B cell (primary cell): ENCODE data around the gene DYNC1I1. TPM values are rescaled to one million over a fixed set of nuclear protein-coding genes. Genes with fewer than 3 reads are reported as not detected.

Source experiments
- ATAC-seq: fragments of 200-7000 bp; cut with Tn5 transposase; one replicate; pipeline ENCODE4 v1.10.0; 2021; ENCODE audit warnings: low read depth, mild to moderate bottlenecking, moderate number of reproducible peaks, moderate library complexity
- CTCF ChIA-PET: fragments of 350-600 bp; sonication (Branson Sonifier 250); formaldehyde crosslinking; loops from one replicate; lab custom pipeline; 2021; ENCODE audit warnings: antibody characterized with exemption, inconsistent platforms; lab: Charles Lee
- POLR2A ChIA-PET: fragments of 350-600 bp; sonication (Branson Sonifier 250); formaldehyde crosslinking; loops from one replicate; lab custom pipeline; 2021; ENCODE audit warnings: antibody characterized with exemption; lab: Charles Lee
- DNase-seq: peaks from one replicate; pipeline ENCODE4 v3.0.0; 2013
- H2AFZ ChIP-seq: 2 replicates; pipeline ENCODE4 v1.6.1; 2012; ENCODE audit warnings: mild to moderate bottlenecking, low read depth, low read length; ENCODE audit not compliant: insufficient read depth, poor library complexity, severe bottlenecking
- H3K27ac ChIP-seq, 2 donors: 1 replicate in 1 of 2; 2 replicates in 1 of 2; pipeline ENCODE4 v1.5.1; 2012 to 2013; ENCODE audit warnings: low read length in 2 of 2, mild to moderate bottlenecking in 2 of 2, moderate library complexity in 1 of 2
- H3K27me3 ChIP-seq, 4 experiments: fragments of 200-600 bp in 1 of 4; sonication (generic) in 1 of 4; replicated peaks in 1 of 4; 1 replicate in 2 of 4; 2 replicates in 2 of 4; pipeline versions ENCODE4 v1.6.1 to v1.7.0; 2013 to 2016; ENCODE audit warnings: low read length in 3 of 4, mild to moderate bottlenecking in 2 of 4, mixed read lengths in 1 of 4, moderate library complexity in 1 of 4; ENCODE audit not compliant: insufficient read depth in 4 of 4, control insufficient read depth in 3 of 4; ENCODE audit errors: control extremely low read depth in 1 of 4
- H3K36me3 ChIP-seq, 2 experiments: replicated peaks in 1 of 2; 1 replicate in 1 of 2; 2 replicates in 1 of 2; pipeline versions ENCODE4 v1.6.1 to v1.7.1; 2013; ENCODE audit warnings: low read length in 1 of 2; ENCODE audit not compliant: insufficient read depth in 2 of 2, control insufficient read depth in 1 of 2; ENCODE audit errors: control extremely low read depth in 1 of 2, extremely low read depth in 1 of 2
- H3K4me1 ChIP-seq, 2 donors: fragments of 200-600 bp in 1 of 2; sonication (generic) in 1 of 2; 1 replicate in 1 of 2; 2 replicates in 1 of 2; pipeline versions ENCODE4 v1.5.1 to v1.6.1; 2013 to 2017; ENCODE audit warnings: low read length in 2 of 2; ENCODE audit not compliant: control insufficient read depth in 2 of 2, insufficient read depth in 2 of 2
- H3K4me2 ChIP-seq: replicated peaks from 2 replicates; pipeline ENCODE3; 2012; ENCODE audit warnings: mild to moderate bottlenecking, low read depth, low read length; ENCODE audit not compliant: poor library complexity, severe bottlenecking
- H3K4me3 ChIP-seq, 5 experiments: fragments of 200-600 bp in 1 of 5; sonication (generic) in 1 of 5; 1 replicate in 3 of 5; 2 replicates in 2 of 5; pipeline versions ENCODE4 v1.5.1 to v1.7.0; 2011 to 2016; ENCODE audit warnings: low read length in 4 of 5, mild to moderate bottlenecking in 4 of 5, low read depth in 2 of 5, control low read depth in 1 of 5, moderate library complexity in 1 of 5; ENCODE audit not compliant: insufficient read depth in 1 of 5; ENCODE audit errors: control extremely low read depth in 1 of 5, extremely low read depth in 1 of 5
- H3K79me2 ChIP-seq: fragments of 200-600 bp; sonication (generic); one replicate; pipeline ENCODE4 v1.6.0; 2016; ENCODE audit warnings: low read length; ENCODE audit not compliant: control insufficient read depth, insufficient read depth
- H3K9ac ChIP-seq: fragments of 200-600 bp; sonication (generic); 2 replicates; pipeline ENCODE4 v1.6.1; 2017; ENCODE audit warnings: mild to moderate bottlenecking, low read length, moderate library complexity
- H3K9me3 ChIP-seq, 3 donors: one replicate each; pipeline versions ENCODE4 v1.6.1 to v1.7.1; 2013; ENCODE audit warnings: low read length in 2 of 3; ENCODE audit not compliant: control insufficient read depth in 2 of 3, insufficient read depth in 1 of 3; ENCODE audit errors: control extremely low read depth in 1 of 3
- H4K20me1 ChIP-seq: 2 replicates; pipeline ENCODE4 v1.6.0; 2012; ENCODE audit warnings: mild to moderate bottlenecking, low read length; ENCODE audit not compliant: insufficient read depth, control insufficient read depth, poor library complexity, severe bottlenecking
- H3K27ac Mint-ChIP-seq: one replicate; pipeline ENCODE4 v1.8.0; 2021; ENCODE audit warnings: mixed read lengths
- H3K27me3 Mint-ChIP-seq: one replicate; pipeline ENCODE4 v1.8.0; 2021; ENCODE audit warnings: mixed read lengths
- H3K4me1 Mint-ChIP-seq: one replicate; pipeline ENCODE4 v1.8.0; 2021; ENCODE audit warnings: mixed read lengths
- H3K4me3 Mint-ChIP-seq: one replicate; pipeline ENCODE4 v1.8.0; 2021; ENCODE audit warnings: mixed read lengths
- H3K9me3 Mint-ChIP-seq: one replicate; pipeline ENCODE4 v1.8.0; 2022; ENCODE audit warnings: mixed read lengths; ENCODE audit not compliant: insufficient read depth
- CTCF ChIP-seq: fragments of 200-600 bp; IDR thresholded peaks from one replicate; pipeline ENCODE4 v1.8.0; 2022; ENCODE audit warnings: antibody characterized with exemption, mild to moderate bottlenecking
- EZH2 ChIP-seq: IDR thresholded peaks from 2 replicates; pipeline ENCODE4 v1.6.1; 2012; ENCODE audit warnings: borderline replicate concordance, low read depth, mild to moderate bottlenecking, moderate library complexity, low read length; ENCODE audit not compliant: insufficient read depth, poor library complexity, severe bottlenecking
- WGBS: methylation state at CpG from one replicate; pipeline ENCODE4 v1.1.5; 2013; ENCODE audit warnings: missing lambda C conversion rate; ENCODE audit not compliant: insufficient coverage; 5-methylcytosine and 5-hydroxymethylcytosine counted together
- intact Hi-C: fragments of 100-400 bp; cut with micrococcal nuclease; formaldehyde crosslinking; loops from one replicate; pipeline ENCODE4 v1.10.0; 2022
- polyA plus RNA-seq: library from polyadenylated mRNA; depleted of rRNA; stranded (reverse); fragments of >200 nt; gene quantifications from 2 replicates; pipeline ENCODE4 v1.2.3, GENCODE V29; 2012
- total RNA-seq, 2 donors: library from RNA; stranded (reverse); fragments of 120-200 nt in 1 of 2; gene quantifications; 1 replicate in 1 of 2; 2 replicates in 1 of 2; pipeline versions ENCODE4 v1.2.3 to v1.2.4, GENCODE V29; 2013 to 2022

Gene DYNC1I1
- total and polyA plus RNA-seq, 2 donors (not counting 1 experiment from before 2014, with no cell fraction given), result not detected

- Histone ChIP-seq H3K4me2 (no peak overlapping the region), H3K4me3 (no peak overlapping the region), H4K20me1 (no peaks in the 10 kb centered on the region), H3K36me3 (no peaks in the 10 kb centered on the region), H2AFZ (no peak overlapping the region), H3K79me2 (no peaks in the 10 kb centered on the region), H3K9ac (no peak overlapping the region), H3K9me3 (no peaks in the 10 kb centered on the region), H3K27ac (no peak overlapping the region), H3K27me3 (no peaks in the 10 kb centered on the region), H3K4me1 (no peaks in the 10 kb centered on the region)
- TF ChIP-seq CTCF, result no peak
- no peak for TF ChIP-seq EZH2
- H3K4me3 Mint-ChIP-seq, result no peak overlapping the region
- H3K27me3 Mint-ChIP-seq, result peaks cover 14% of the 10 kb centered on the region
- intact Hi-C loops, result no loop called here
- DNase-seq (no peak), ATAC-seq (no peak)
- H3K4me1 Mint-ChIP-seq, result no peaks in the 10 kb centered on the region
- 100% methylated on average over 1 of the region's 1 CpG for WGBS
- CTCF ChIA-PET, result no interaction called here
- no peak overlapping the region for H3K27ac Mint-ChIP-seq
- no peaks in the 10 kb centered on the region for H3K9me3 Mint-ChIP-seq
- POLR2A ChIA-PET, result no interaction called here
Observed at GRCh38 chr7:96028729-96029128, 256.4 kb downstream of the DYNC1I1 start.

GRCh38 chr7:96033009-96033598 lies 260.8 kb downstream of the DYNC1I1 start:
- H3K79me2 ChIP-seq, result no peaks in the 10 kb centered on the region
- H3K4me1 ChIP-seq, result no peaks in the 10 kb centered on the region
- no peak for DNase-seq
- H4K20me1 ChIP-seq, result no peaks in the 10 kb centered on the region
- TF ChIP-seq EZH2, result no peak
- no peak for TF ChIP-seq CTCF
- peaks cover 15% of the 10 kb centered on the region for H3K27me3 Mint-ChIP-seq
- H3K4me1 Mint-ChIP-seq, result no peaks in the 10 kb centered on the region
- H3K9me3 ChIP-seq, result no peaks in the 10 kb centered on the region
- CTCF ChIA-PET, result no interaction called here
- no peak overlapping the region for H3K27ac Mint-ChIP-seq
- no peak overlapping the region for H2AFZ ChIP-seq
- no peak overlapping the region for H3K27ac ChIP-seq
- intact Hi-C loops, result no loop called here
- H3K4me3 Mint-ChIP-seq, result no peak overlapping the region
- no peak overlapping the region for H3K9ac ChIP-seq
- POLR2A ChIA-PET, result no interaction called here
- H3K4me2 ChIP-seq, result no peak overlapping the region
- H3K4me3 ChIP-seq, result no peak overlapping the region
- WGBS, result 83% methylated on average over 2 of the region's 4 CpGs
- no peaks in the 10 kb centered on the region for H3K9me3 Mint-ChIP-seq
- H3K36me3 ChIP-seq, result no peaks in the 10 kb centered on the region
- H3K27me3 ChIP-seq, result no peaks in the 10 kb centered on the region
- no peak for ATAC-seq
